Smooth muscle cell (in vitro differentiated cells): Measurements from ENCODE around the gene LONP2. TPM values are rescaled to one million over a fixed set of nuclear protein-coding genes. Genes with fewer than 3 reads are reported as not detected.

ENCODE experiments used
- DNase-seq: peaks from one replicate; lab custom pipeline; 2025; ENCODE audit not compliant: unreplicated experiment; lab: John Stamatoyannopoulos, UW
- H2AFZ ChIP-seq: fragments of 200-600 bp; sonication (generic); 2 replicates; pipeline ENCODE4 v1.6.0; 2016; ENCODE audit warnings: antibody characterized with exemption, low read depth, mild to moderate bottlenecking
- H3F3A ChIP-seq: fragments of 200-600 bp; sonication (generic); 2 replicates; pipeline ENCODE4 v1.6.0; 2017; ENCODE audit warnings: antibody characterized with exemption, low read depth
- H3K27ac ChIP-seq: fragments of 200-600 bp; sonication (generic); 2 replicates; pipeline ENCODE4 v1.5.1; 2016; ENCODE audit warnings: low read depth, mild to moderate bottlenecking
- H3K27me3 ChIP-seq: fragments of 200-600 bp; sonication (generic); 2 replicates; pipeline ENCODE4 v1.6.1; 2016; ENCODE audit warnings: low read depth, mild to moderate bottlenecking
- H3K36me3 ChIP-seq: fragments of 200-600 bp; sonication (generic); 2 replicates; pipeline ENCODE4 v1.5.1; 2016; ENCODE audit warnings: low read depth
- H3K4me1 ChIP-seq: fragments of 200-600 bp; sonication (generic); 2 replicates; pipeline ENCODE4 v1.5.1; 2016; ENCODE audit warnings: low read depth
- H3K4me2 ChIP-seq: fragments of 200-600 bp; sonication (generic); 2 replicates; pipeline ENCODE4 v1.6.0; 2016; ENCODE audit warnings: mild to moderate bottlenecking
- H3K4me3 ChIP-seq: fragments of 200-600 bp; sonication (generic); 2 replicates; pipeline ENCODE4 v1.5.1; 2016; ENCODE audit warnings: mild to moderate bottlenecking
- H3K79me2 ChIP-seq: fragments of 200-600 bp; sonication (generic); 2 replicates; pipeline ENCODE4 v1.6.0; 2016; ENCODE audit warnings: low read depth, mild to moderate bottlenecking
- H3K9ac ChIP-seq: fragments of 200-600 bp; sonication (generic); 2 replicates; pipeline ENCODE4 v1.6.0; 2016; ENCODE audit warnings: low read depth
- H3K9me3 ChIP-seq: fragments of 200-600 bp; sonication (generic); replicated peaks from 2 replicates; pipeline ENCODE4 v1.5.1; 2016; ENCODE audit warnings: low read depth
- H4K20me1 ChIP-seq: fragments of 200-600 bp; sonication (generic); 2 replicates; pipeline ENCODE4 v1.6.0; 2016; ENCODE audit warnings: low read depth
- CTCF ChIP-seq: fragments of 200-600 bp; sonication (generic); IDR thresholded peaks from 2 replicates; pipeline ENCODE4 v1.5.1; 2017; ENCODE audit warnings: borderline replicate concordance, mild to moderate bottlenecking, antibody characterized with exemption; ENCODE audit not compliant: insufficient read depth, poor library complexity, severe bottlenecking
- WGBS: methylation state at CpG from one replicate; pipeline ENCODE4 v1.1.7; 2016; ENCODE audit warnings: low lambda C conversion rate; 5-methylcytosine and 5-hydroxymethylcytosine counted together
- polyA plus RNA-seq: library from polyadenylated mRNA; unstranded; fragments of >200 nt; fragmentation: Nextera tagmentation; extraction: Ambion mirVana; gene quantifications from 2 replicates; pipeline ENCODE4 v1.2.1, GENCODE V29; 2016
- total RNA-seq: library from RNA; depleted of rRNA; stranded (reverse); fragments of >200 nt; gene quantifications from 2 replicates; pipeline ENCODE4 v1.2.3, GENCODE V29; 2014

Gene LONP2
- total and polyA plus RNA-seq, 2 experiments from 2014 or later: 30.4 to 37.4 TPM

DNA sequence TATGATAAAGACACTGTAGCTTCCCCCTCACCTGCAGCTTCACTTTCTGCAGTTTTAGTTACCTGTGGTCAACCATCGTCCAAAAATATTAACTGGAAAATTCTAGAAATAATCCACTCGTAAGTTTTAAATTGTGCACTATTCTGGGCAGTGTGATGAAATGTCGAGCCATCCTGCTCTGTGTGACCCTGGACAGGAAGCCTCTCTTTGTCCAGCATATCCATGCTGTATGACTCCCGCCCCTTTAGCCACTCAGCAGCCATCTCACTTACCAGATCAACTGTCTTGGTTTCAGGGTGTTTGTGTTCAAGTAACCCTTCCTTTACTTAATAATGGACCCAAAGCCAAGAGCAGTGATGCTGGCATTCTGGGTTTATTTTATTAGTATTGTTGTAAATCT is 85.0 kb downstream of the LONP2 start:
- Histone ChIP-seq H3K27me3 (no peaks in the 10 kb centered on the region), H3K36me3 (no peaks in the 10 kb centered on the region), H3F3A (no peaks in the 10 kb centered on the region), H3K4me3 (no peak overlapping the region), H3K79me2 (no peaks in the 10 kb centered on the region), H3K4me2 (no peak overlapping the region), H3K9ac (no peak overlapping the region), H3K9me3 (no peaks in the 10 kb centered on the region), H4K20me1 (peaks cover 30% of the 10 kb centered on the region), H3K4me1 (no peaks in the 10 kb centered on the region), H3K27ac (no peak overlapping the region), H2AFZ (no peak overlapping the region)
- no peak for TF ChIP-seq CTCF
- no peak for DNase-seq
- 98% methylated on average over 4 of the region's 4 CpGs for WGBS

DNA sequence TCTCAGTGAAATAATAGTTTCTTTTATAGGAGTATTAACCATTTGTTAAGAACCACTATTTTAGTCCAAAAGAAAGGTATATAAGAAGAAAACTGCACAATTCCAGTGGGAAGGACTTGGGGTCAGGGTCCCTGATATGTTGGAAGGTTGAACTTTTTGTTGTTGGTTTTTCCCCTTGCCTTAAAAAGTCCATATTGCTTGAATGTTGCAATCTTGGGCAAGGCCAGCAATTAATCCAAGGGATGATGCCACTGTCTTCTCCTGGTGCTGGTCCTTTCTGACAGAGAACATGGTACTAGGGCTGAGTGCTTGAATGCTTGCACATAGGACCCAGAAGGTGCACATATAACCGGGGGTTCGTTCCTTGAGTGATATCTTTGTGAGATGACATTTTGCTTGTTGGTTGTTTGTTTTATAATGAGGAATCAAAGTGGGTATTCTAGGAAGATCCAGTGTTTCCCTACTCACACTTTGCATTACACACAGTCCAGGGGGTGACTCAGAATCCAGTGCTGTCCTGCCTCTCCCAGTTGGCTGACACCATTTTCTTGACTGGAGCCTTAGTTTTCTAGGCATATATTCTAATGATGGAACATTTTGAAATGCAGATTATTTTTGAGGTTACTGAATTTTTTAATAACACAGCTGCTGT is 86.2 kb downstream of the LONP2 start:
- Histone ChIP-seq H3K79me2 (no peaks in the 10 kb centered on the region), H3K27me3 (no peaks in the 10 kb centered on the region), H3K4me3 (no peak overlapping the region), H3K4me1 (no peaks in the 10 kb centered on the region), H2AFZ (no peak overlapping the region), H3F3A (peaks cover 9% of the 10 kb centered on the region), H3K4me2 (no peak overlapping the region), H3K9me3 (no peaks in the 10 kb centered on the region), H3K36me3 (no peaks in the 10 kb centered on the region), H3K9ac (no peak overlapping the region), H4K20me1 (peaks cover 26% of the 10 kb centered on the region), H3K27ac (no peak overlapping the region)
- DNase-seq: no peak
- no peak for TF ChIP-seq CTCF
- WGBS: 96% methylated on average over 2 of the region's 2 CpGs

GRCh38 chr16:48330841-48331192 is 86.7 kb downstream of the LONP2 start:
- no peak overlapping the region for H3K27ac ChIP-seq
- H3K9me3 ChIP-seq: no peaks in the 10 kb centered on the region
- H3K36me3 ChIP-seq: no peaks in the 10 kb centered on the region
- no peak for TF ChIP-seq CTCF
- no peaks in the 10 kb centered on the region for H3K79me2 ChIP-seq
- H4K20me1 ChIP-seq: peaks cover 27% of the 10 kb centered on the region
- peaks cover 3% of the 10 kb centered on the region for H3K4me1 ChIP-seq
- no peak for DNase-seq
- no peak overlapping the region for H3K4me2 ChIP-seq
- peaks cover 9% of the 10 kb centered on the region for H3F3A ChIP-seq
- no peak overlapping the region for H2AFZ ChIP-seq
- H3K9ac ChIP-seq: no peak overlapping the region
- no peaks in the 10 kb centered on the region for H3K27me3 ChIP-seq
- WGBS: 83% methylated on average over 3 of the region's 3 CpGs
- H3K4me3 ChIP-seq: no peak overlapping the region

DNA sequence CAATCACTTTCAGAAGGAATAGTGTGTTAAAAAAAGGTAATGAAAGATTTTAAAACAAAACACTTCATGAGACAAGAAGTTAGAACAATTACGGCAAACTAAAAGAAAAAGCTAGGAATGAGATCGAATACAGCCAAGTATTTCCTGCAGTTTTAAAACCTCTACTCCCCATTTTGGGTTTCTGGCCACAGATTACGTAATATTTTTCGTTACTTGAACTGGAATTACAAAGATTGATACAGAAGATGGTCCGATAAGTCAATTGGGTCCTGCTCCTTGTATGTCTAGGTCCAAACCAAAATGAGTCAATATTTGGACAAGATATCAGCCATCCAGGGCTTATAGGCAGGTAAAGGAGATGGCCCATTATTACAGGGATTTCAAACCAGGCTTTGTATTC is 88.9 kb downstream of the LONP2 start:
- no peak overlapping the region for H3K9ac ChIP-seq
- H3K4me2 ChIP-seq: no peak overlapping the region
- peaks cover 21% of the 10 kb centered on the region for H4K20me1 ChIP-seq
- H3K4me3 ChIP-seq: no peak overlapping the region
- H3K79me2 ChIP-seq: no peaks in the 10 kb centered on the region
- no peak overlapping the region for H2AFZ ChIP-seq
- H3K4me1 ChIP-seq: peaks cover 4% of the 10 kb centered on the region
- no peaks in the 10 kb centered on the region for H3K36me3 ChIP-seq
- DNase-seq: no peak
- TF ChIP-seq CTCF: no peak
- no peak overlapping the region for H3K27ac ChIP-seq
- peaks cover 9% of the 10 kb centered on the region for H3F3A ChIP-seq
- no peaks in the 10 kb centered on the region for H3K9me3 ChIP-seq
- no peaks in the 10 kb centered on the region for H3K27me3 ChIP-seq
- WGBS: 96% methylated on average over 5 of the region's 5 CpGs
